WTC11 (cell line): ENCODE results near the gene PLEKHB1. TPM values are rescaled to one million over a fixed set of nuclear protein-coding genes. Genes with fewer than 3 reads are reported as not detected.
A peak's percentile ranks its signal among the peaks of the same experiment; 100 is the strongest.

Source experiments
- ATAC-seq: fragments of 200-7000 bp; cut with Tn5 transposase; 2 replicates; pipeline ENCODE4 v1.10.0; 2021; ENCODE audit warnings: mild to moderate bottlenecking, moderate library complexity
- CTCF ChIA-PET: fragments of 300-600 bp; sonication (Branson Sonifier 250); formaldehyde crosslinking; loops from one replicate; lab custom pipeline; 2021; ENCODE audit warnings: antibody characterized with exemption; lab: Charles Lee
- POLR2A ChIA-PET: fragments of 350-600 bp; sonication (Branson Sonifier 250); formaldehyde crosslinking; loops from one replicate; lab custom pipeline; 2021; ENCODE audit warnings: antibody characterized with exemption; lab: Charles Lee
- DNase-seq: peaks from one replicate; pipeline ENCODE4 v3.0.0; 2021; ENCODE audit warnings: low spot score
- H3K27ac Mint-ChIP-seq: 2 replicates; pipeline ENCODE4 v1.8.0; 2021; ENCODE audit warnings: mixed read lengths
- H3K27me3 Mint-ChIP-seq: 2 replicates; pipeline ENCODE4 v1.8.0; 2021; ENCODE audit warnings: low read depth, mild to moderate bottlenecking, moderate library complexity, mixed read lengths
- H3K36me3 Mint-ChIP-seq: 2 replicates; pipeline ENCODE4 v1.8.0; 2021; ENCODE audit warnings: mixed read lengths
- H3K4me1 Mint-ChIP-seq: 2 replicates; pipeline ENCODE4 v1.8.0; 2022; ENCODE audit warnings: mixed read lengths
- H3K4me3 Mint-ChIP-seq: 2 replicates; pipeline ENCODE4 v1.8.0; 2021; ENCODE audit warnings: mild to moderate bottlenecking, moderate library complexity, mixed read lengths
- H3K9me3 Mint-ChIP-seq: 2 replicates; pipeline ENCODE4 v1.8.0; 2021; ENCODE audit warnings: mixed read lengths
- ATF1 ChIP-seq: sonication (generic); formaldehyde crosslinking; IDR thresholded peaks from 2 replicates; pipeline ENCODE4 v1.8.1; 2023; ENCODE audit warnings: mild to moderate bottlenecking, moderate library complexity, missing genetic modification reagents
- CBFB ChIP-seq: sonication (generic); formaldehyde crosslinking; IDR thresholded peaks from 2 replicates; pipeline ENCODE4 v1.8.1; 2022; ENCODE audit warnings: mild to moderate bottlenecking, low read depth, missing genetic modification reagents
- CREM ChIP-seq: sonication (generic); formaldehyde crosslinking; IDR thresholded peaks from 2 replicates; pipeline ENCODE4 v1.8.1; 2022; ENCODE audit warnings: mild to moderate bottlenecking, missing genetic modification reagents, moderate library complexity
- ELF4 ChIP-seq: sonication (generic); formaldehyde crosslinking; IDR thresholded peaks from 2 replicates; pipeline ENCODE4 v1.8.1; 2022; ENCODE audit warnings: low read depth, mild to moderate bottlenecking, moderate library complexity, missing genetic modification reagents
- EMX1 ChIP-seq: fragments of 250-450 bp; sonication (Bioruptor Pico); IDR thresholded peaks from 2 replicates; pipeline ENCODE4 v1.8.0; 2021; ENCODE audit warnings: mild to moderate bottlenecking
- FOXP1 ChIP-seq: sonication (generic); formaldehyde crosslinking; IDR thresholded peaks from 2 replicates; pipeline ENCODE4 v1.8.0; 2022; ENCODE audit warnings: missing genetic modification reagents, mild to moderate bottlenecking, moderate library complexity, borderline replicate concordance
- GABPB1 ChIP-seq: sonication (generic); formaldehyde crosslinking; IDR thresholded peaks from 2 replicates; pipeline ENCODE4 v1.8.1; 2023; ENCODE audit warnings: mild to moderate bottlenecking, missing genetic modification reagents
- MXD4 ChIP-seq: fragments of 250-450 bp; sonication (Bioruptor Pico); IDR thresholded peaks from 2 replicates; pipeline ENCODE4 v1.8.0; 2021; ENCODE audit warnings: mild to moderate bottlenecking, moderate library complexity, borderline replicate concordance
- NR2C2 ChIP-seq: sonication (generic); formaldehyde crosslinking; IDR thresholded peaks from 2 replicates; pipeline ENCODE4 v1.8.0; 2022; ENCODE audit warnings: mild to moderate bottlenecking, missing genetic modification reagents
- SMAD4 ChIP-seq: sonication (generic); formaldehyde crosslinking; IDR thresholded peaks from 2 replicates; pipeline ENCODE4 v1.8.0; 2022; ENCODE audit warnings: mild to moderate bottlenecking, missing genetic modification reagents
- TP53 ChIP-seq: sonication (generic); formaldehyde crosslinking; IDR thresholded peaks from 2 replicates; pipeline ENCODE4 v1.8.1; 2023; ENCODE audit warnings: mild to moderate bottlenecking, missing genetic modification reagents
- ZNF121 ChIP-seq: sonication (generic); formaldehyde crosslinking; IDR thresholded peaks from 2 replicates; pipeline ENCODE4 v1.8.0; 2023; ENCODE audit warnings: missing genetic modification reagents
- ZNF423 ChIP-seq: fragments of 250-450 bp; sonication (Bioruptor Pico); IDR thresholded peaks from 2 replicates; pipeline ENCODE4 v2.1.2; 2022; ENCODE audit warnings: mild to moderate bottlenecking, moderate library complexity
- total RNA-seq: library from RNA; stranded (reverse); gene quantifications from 3 replicates; pipeline ENCODE4 v1.2.3, GENCODE V29; 2021
- TF ChIP-seq, protein P1 (sequence below): sonication (generic); formaldehyde crosslinking; IDR thresholded peaks from 2 replicates; pipeline ENCODE4 v1.8.1; 2022; ENCODE audit warnings: low read depth, mild to moderate bottlenecking, moderate library complexity, missing genetic modification reagents, borderline replicate concordance
- TF ChIP-seq, protein P2 (sequence below): sonication (generic); formaldehyde crosslinking; IDR thresholded peaks from 2 replicates; pipeline ENCODE4 v1.8.1; 2023; ENCODE audit warnings: mild to moderate bottlenecking, missing genetic modification reagents, moderate library complexity
- TF ChIP-seq, protein P3 (sequence below): sonication (generic); formaldehyde crosslinking; IDR thresholded peaks from 2 replicates; pipeline ENCODE4 v1.8.1; 2023; ENCODE audit warnings: mild to moderate bottlenecking, missing genetic modification reagents
- TF ChIP-seq, protein P4 (sequence below): fragments of 250-450 bp; sonication (Bioruptor Pico); IDR thresholded peaks from 2 replicates; pipeline ENCODE4 v2.1.2; 2022; ENCODE audit warnings: mild to moderate bottlenecking, moderate library complexity
- TF ChIP-seq, protein P5 (sequence below): sonication (generic); formaldehyde crosslinking; IDR thresholded peaks from 2 replicates; pipeline ENCODE4 v1.8.0; 2022; ENCODE audit warnings: missing genetic modification reagents
- TF ChIP-seq, protein P6 (sequence below): sonication (generic); formaldehyde crosslinking; IDR thresholded peaks from 2 replicates; pipeline ENCODE4 v1.8.0; 2022; ENCODE audit warnings: mild to moderate bottlenecking, missing genetic modification reagents
- TF ChIP-seq, protein P7 (sequence below): sonication (generic); formaldehyde crosslinking; IDR thresholded peaks from 2 replicates; pipeline ENCODE4 v1.8.1; 2023; ENCODE audit warnings: mild to moderate bottlenecking, missing genetic modification reagents
- TF ChIP-seq, protein P8 (sequence below): sonication (generic); formaldehyde crosslinking; IDR thresholded peaks from 2 replicates; pipeline ENCODE4 v1.8.1; 2023; ENCODE audit warnings: mild to moderate bottlenecking, missing genetic modification reagents, moderate library complexity

PLEKHB1 gene
- total RNA-seq, 1 experiment from 2014 or later: 12.0 TPM

DNA sequence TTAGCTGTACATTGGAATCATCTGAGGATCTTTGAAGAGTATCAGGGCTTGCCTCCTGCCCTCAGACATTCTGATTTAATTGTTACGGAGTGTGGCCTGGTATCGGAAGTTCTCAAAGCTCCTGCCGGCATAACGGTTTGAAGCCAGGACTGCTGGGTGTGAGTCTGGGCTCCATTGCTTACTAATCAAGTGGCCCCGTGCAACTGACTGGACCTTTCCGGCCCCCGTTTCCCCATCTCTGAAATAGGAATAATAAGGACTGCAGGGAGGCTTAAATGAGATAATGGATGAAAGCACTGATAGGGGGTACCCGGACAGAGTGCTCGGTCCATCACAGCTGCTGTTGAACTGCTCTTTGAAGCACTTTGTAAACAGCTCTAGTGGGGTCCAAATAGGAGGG lies 1.7 kb downstream of the PLEKHB1 start:
- TF ChIP-seq, protein P1, sequence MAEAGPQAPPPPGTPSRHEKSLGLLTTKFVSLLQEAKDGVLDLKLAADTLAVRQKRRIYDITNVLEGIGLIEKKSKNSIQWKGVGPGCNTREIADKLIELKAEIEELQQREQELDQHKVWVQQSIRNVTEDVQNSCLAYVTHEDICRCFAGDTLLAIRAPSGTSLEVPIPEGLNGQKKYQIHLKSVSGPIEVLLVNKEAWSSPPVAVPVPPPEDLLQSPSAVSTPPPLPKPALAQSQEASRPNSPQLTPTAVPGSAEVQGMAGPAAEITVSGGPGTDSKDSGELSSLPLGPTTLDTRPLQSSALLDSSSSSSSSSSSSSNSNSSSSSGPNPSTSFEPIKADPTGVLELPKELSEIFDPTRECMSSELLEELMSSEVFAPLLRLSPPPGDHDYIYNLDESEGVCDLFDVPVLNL: no peak
- TF ChIP-seq ELF4 (CRISPR knock-in tag): no peak
- TF ChIP-seq TP53 (CRISPR knock-in tag): no peak
- TF ChIP-seq, protein P2, sequence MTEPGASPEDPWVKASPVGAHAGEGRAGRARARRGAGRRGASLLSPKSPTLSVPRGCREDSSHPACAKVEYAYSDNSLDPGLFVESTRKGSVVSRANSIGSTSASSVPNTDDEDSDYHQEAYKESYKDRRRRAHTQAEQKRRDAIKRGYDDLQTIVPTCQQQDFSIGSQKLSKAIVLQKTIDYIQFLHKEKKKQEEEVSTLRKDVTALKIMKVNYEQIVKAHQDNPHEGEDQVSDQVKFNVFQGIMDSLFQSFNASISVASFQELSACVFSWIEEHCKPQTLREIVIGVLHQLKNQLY: no peak
- TF ChIP-seq, protein P3, sequence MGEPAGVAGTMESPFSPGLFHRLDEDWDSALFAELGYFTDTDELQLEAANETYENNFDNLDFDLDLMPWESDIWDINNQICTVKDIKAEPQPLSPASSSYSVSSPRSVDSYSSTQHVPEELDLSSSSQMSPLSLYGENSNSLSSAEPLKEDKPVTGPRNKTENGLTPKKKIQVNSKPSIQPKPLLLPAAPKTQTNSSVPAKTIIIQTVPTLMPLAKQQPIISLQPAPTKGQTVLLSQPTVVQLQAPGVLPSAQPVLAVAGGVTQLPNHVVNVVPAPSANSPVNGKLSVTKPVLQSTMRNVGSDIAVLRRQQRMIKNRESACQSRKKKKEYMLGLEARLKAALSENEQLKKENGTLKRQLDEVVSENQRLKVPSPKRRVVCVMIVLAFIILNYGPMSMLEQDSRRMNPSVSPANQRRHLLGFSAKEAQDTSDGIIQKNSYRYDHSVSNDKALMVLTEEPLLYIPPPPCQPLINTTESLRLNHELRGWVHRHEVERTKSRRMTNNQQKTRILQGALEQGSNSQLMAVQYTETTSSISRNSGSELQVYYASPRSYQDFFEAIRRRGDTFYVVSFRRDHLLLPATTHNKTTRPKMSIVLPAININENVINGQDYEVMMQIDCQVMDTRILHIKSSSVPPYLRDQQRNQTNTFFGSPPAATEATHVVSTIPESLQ (CRISPR knock-in tag): no peak
- no peak for TF ChIP-seq ZNF121
- TF ChIP-seq, protein P4, sequence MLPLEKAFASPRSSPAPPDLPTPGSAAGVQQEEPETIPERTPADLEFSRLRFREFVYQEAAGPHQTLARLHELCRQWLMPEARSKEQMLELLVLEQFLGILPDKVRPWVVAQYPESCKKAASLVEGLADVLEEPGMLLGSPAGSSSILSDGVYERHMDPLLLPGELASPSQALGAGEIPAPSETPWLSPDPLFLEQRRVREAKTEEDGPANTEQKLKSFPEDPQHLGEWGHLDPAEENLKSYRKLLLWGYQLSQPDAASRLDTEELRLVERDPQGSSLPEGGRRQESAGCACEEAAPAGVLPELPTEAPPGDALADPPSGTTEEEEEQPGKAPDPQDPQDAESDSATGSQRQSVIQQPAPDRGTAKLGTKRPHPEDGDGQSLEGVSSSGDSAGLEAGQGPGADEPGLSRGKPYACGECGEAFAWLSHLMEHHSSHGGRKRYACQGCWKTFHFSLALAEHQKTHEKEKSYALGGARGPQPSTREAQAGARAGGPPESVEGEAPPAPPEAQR: no peak
- TF ChIP-seq CBFB (CRISPR knock-in tag): no peak
- no peak for TF ChIP-seq EMX1
- TF ChIP-seq, protein P5, sequence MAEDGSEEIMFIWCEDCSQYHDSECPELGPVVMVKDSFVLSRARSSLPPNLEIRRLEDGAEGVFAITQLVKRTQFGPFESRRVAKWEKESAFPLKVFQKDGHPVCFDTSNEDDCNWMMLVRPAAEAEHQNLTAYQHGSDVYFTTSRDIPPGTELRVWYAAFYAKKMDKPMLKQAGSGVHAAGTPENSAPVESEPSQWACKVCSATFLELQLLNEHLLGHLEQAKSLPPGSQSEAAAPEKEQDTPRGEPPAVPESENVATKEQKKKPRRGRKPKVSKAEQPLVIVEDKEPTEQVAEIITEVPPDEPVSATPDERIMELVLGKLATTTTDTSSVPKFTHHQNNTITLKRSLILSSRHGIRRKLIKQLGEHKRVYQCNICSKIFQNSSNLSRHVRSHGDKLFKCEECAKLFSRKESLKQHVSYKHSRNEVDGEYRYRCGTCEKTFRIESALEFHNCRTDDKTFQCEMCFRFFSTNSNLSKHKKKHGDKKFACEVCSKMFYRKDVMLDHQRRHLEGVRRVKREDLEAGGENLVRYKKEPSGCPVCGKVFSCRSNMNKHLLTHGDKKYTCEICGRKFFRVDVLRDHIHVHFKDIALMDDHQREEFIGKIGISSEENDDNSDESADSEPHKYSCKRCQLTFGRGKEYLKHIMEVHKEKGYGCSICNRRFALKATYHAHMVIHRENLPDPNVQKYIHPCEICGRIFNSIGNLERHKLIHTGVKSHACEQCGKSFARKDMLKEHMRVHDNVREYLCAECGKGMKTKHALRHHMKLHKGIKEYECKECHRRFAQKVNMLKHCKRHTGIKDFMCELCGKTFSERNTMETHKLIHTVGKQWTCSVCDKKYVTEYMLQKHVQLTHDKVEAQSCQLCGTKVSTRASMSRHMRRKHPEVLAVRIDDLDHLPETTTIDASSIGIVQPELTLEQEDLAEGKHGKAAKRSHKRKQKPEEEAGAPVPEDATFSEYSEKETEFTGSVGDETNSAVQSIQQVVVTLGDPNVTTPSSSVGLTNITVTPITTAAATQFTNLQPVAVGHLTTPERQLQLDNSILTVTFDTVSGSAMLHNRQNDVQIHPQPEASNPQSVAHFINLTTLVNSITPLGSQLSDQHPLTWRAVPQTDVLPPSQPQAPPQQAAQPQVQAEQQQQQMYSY: no peak
- TF ChIP-seq, all 79 proteins: peak for 0
- no peak for ATAC-seq
- CTCF ChIA-PET: interaction anchor here (1.3 to 8.9 kb wide), 6 partner anchors 13 to 297 kb away, joined by 4 to 104 read pairs (median 12); no protein-coding TSS in a partner anchor
- POLR2A ChIA-PET: interaction anchor here (0.5 to 1.6 kb wide), 2 partner anchors 17 to 22 kb away, joined by 3 to 11 read pairs; no protein-coding TSS in a partner anchor
- no peaks in the 10 kb centered on the region for H3K36me3 Mint-ChIP-seq
- peaks cover 45% of the 10 kb centered on the region for H3K4me1 Mint-ChIP-seq
- peak overlapping the region; percentile 87 for H3K4me3 Mint-ChIP-seq
- H3K27me3 Mint-ChIP-seq: peaks cover 96% of the 10 kb centered on the region
- no peaks in the 10 kb centered on the region for H3K9me3 Mint-ChIP-seq
- no peak overlapping the region for H3K27ac Mint-ChIP-seq
- no peak for DNase-seq

DNA sequence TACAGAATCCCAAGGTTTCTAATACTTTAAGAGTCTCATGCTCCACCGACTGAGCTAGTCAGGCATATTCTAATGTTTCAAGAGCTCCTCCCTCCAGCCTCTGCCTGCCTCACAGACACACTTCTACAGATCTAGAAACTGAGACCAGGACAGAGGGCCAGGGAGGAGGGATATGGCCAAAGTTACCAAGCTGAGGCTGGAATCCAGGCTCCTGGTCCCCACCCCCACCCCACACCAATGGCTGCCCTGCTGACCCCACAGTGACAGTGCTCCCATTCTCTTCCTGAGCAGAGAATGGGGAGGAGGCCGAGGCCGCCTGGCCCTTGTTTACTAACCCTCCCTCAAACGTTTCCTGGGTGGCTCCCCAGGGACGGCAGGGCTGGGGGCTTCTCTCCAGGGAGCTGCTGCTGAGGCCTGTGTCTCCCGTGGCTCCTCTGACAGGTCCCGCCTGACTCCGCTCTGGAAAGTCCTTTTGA lies 2.2 kb downstream of the PLEKHB1 start:
- no peak overlapping the region for H3K27ac Mint-ChIP-seq
- no peak for DNase-seq
- H3K36me3 Mint-ChIP-seq: no peaks in the 10 kb centered on the region
- peak overlapping the region; percentile 87; the same call in 1 of the 2 replicates for H3K4me3 Mint-ChIP-seq
- POLR2A ChIA-PET: interaction anchor here (1.6 kb wide), 1 partner anchor 23 kb away, joined by 11 read pairs; no protein-coding TSS in a partner anchor
- TF ChIP-seq SMAD4 (CRISPR knock-in tag) (no peak), CREM (CRISPR knock-in tag) (no peak), FOXP1 (CRISPR knock-in tag) (no peak), NR2C2 (CRISPR knock-in tag) (no peak), ZNF423 (CRISPR knock-in tag) (no peak), MXD4 (no peak), TP53 (CRISPR knock-in tag) (no peak), GABPB1 (CRISPR knock-in tag) (no peak; the same call in 1 of the 2 replicates), ATF1 (CRISPR knock-in tag) (no peak)
- TF ChIP-seq, protein P6, sequence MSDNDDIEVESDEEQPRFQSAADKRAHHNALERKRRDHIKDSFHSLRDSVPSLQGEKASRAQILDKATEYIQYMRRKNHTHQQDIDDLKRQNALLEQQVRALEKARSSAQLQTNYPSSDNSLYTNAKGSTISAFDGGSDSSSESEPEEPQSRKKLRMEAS (CRISPR knock-in tag): no peak
- TF ChIP-seq, protein P7, sequence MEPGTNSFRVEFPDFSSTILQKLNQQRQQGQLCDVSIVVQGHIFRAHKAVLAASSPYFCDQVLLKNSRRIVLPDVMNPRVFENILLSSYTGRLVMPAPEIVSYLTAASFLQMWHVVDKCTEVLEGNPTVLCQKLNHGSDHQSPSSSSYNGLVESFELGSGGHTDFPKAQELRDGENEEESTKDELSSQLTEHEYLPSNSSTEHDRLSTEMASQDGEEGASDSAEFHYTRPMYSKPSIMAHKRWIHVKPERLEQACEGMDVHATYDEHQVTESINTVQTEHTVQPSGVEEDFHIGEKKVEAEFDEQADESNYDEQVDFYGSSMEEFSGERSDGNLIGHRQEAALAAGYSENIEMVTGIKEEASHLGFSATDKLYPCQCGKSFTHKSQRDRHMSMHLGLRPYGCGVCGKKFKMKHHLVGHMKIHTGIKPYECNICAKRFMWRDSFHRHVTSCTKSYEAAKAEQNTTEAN (CRISPR knock-in tag): no peak
- TF ChIP-seq, protein P8, sequence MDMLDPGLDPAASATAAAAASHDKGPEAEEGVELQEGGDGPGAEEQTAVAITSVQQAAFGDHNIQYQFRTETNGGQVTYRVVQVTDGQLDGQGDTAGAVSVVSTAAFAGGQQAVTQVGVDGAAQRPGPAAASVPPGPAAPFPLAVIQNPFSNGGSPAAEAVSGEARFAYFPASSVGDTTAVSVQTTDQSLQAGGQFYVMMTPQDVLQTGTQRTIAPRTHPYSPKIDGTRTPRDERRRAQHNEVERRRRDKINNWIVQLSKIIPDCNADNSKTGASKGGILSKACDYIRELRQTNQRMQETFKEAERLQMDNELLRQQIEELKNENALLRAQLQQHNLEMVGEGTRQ: no peak
- TF ChIP-seq, protein P4: no peak
- TF ChIP-seq, all 79 proteins: peak for 0
- H3K9me3 Mint-ChIP-seq: no peaks in the 10 kb centered on the region
- H3K4me1 Mint-ChIP-seq: peaks cover 45% of the 10 kb centered on the region
- ATAC-seq: no peak
- CTCF ChIA-PET: interaction anchor here (1.3 to 8.9 kb wide), 5 partner anchors 13 to 297 kb away, joined by 4 to 104 read pairs (median 14); no protein-coding TSS in a partner anchor
- H3K27me3 Mint-ChIP-seq: peaks cover 96% of the 10 kb centered on the region
